H1 (cell line): ENCODE data around the gene DPYSL3. TPM values are rescaled to one million over a fixed set of nuclear protein-coding genes. Genes with fewer than 3 reads are reported as not detected.
A peak's percentile ranks its signal among the peaks of the same experiment; 100 is the strongest.

Source experiments
- CTCF ChIA-PET: fragments of 300-600 bp; sonication (Branson Sonifier 250); formaldehyde crosslinking; loops from one replicate; lab custom pipeline; 2021; ENCODE audit not compliant: partially characterized antibody; lab: Charles Lee
- POLR2A ChIA-PET: fragments of 300-600 bp; sonication (Branson Sonifier 250); formaldehyde crosslinking; loops from one replicate; lab custom pipeline; 2021; ENCODE audit warnings: inconsistent platforms; ENCODE audit not compliant: partially characterized antibody; lab: Charles Lee
- DNase-seq, 2 experiments: peaks; one replicate each; pipeline versions ENCODE4 v3.0.0 to v3.0.0-alpha.2; 2010 to 2022; ENCODE audit warnings: low spot score in 2 of 2, low read depth in 1 of 2, mixed read lengths in 1 of 2
- FAIRE-seq: peaks from 2 replicates; lab custom pipeline; 2011; peaks lifted over from hg19 to GRCh38; lab: Jason Lieb, UNC
- H2AFZ ChIP-seq: 2 replicates; pipeline ENCODE4 v1.8.1; 2012; ENCODE audit warnings: low read length, inconsistent platforms
- H2AK5ac ChIP-seq: 2 replicates; pipeline ENCODE4 v1.6.1; 2013; ENCODE audit warnings: low read depth, low read length
- H2BK120ac ChIP-seq: replicated peaks from 2 replicates; pipeline ENCODE3; 2013; ENCODE audit warnings: low read depth, low read length, inconsistent platforms
- H2BK12ac ChIP-seq: 2 replicates; pipeline ENCODE4 v1.6.1; 2013; ENCODE audit warnings: low read depth, low read length
- H2BK15ac ChIP-seq: 2 replicates; pipeline ENCODE4 v1.6.1; 2013; ENCODE audit warnings: low read length
- H2BK20ac ChIP-seq: 2 replicates; pipeline ENCODE4 v1.6.1; 2013; ENCODE audit warnings: low read length
- H2BK5ac ChIP-seq: 2 replicates; pipeline ENCODE4 v1.6.1; 2013; ENCODE audit warnings: low read depth, low read length
- H3K14ac ChIP-seq: 2 replicates; pipeline ENCODE4 v1.6.1; 2013; ENCODE audit warnings: inconsistent platforms; ENCODE audit not compliant: insufficient read length
- H3K18ac ChIP-seq: 2 replicates; pipeline ENCODE4 v1.6.1; 2013; ENCODE audit warnings: low read length; ENCODE audit errors: extremely low read depth
- H3K23ac ChIP-seq: 2 replicates; pipeline ENCODE4 v1.6.1; 2013; ENCODE audit warnings: inconsistent platforms; ENCODE audit not compliant: insufficient read length
- H3K23me2 ChIP-seq: 2 replicates; pipeline ENCODE4 v1.6.1; 2013; ENCODE audit warnings: low read depth, low read length
- H3K27ac ChIP-seq: 2 replicates; pipeline ENCODE4 v1.6.1; 2011; ENCODE audit warnings: low read depth, low read length, inconsistent platforms
- H3K27me3 ChIP-seq, 4 experiments: replicated peaks in 1 of 4; 1 replicate in 1 of 4; 2 replicates in 3 of 4; pipeline versions ENCODE4 v1.6.1 to v1.8.1; 2011 to 2013; ENCODE audit warnings: low read length in 3 of 4, mild to moderate bottlenecking in 3 of 4, inconsistent platforms in 2 of 4, mixed read lengths in 2 of 4, moderate library complexity in 1 of 4; ENCODE audit not compliant: control insufficient read depth in 3 of 4, insufficient read depth in 3 of 4; ENCODE audit errors: extremely low read depth in 1 of 4
- H3K36me3 ChIP-seq, 4 experiments: 2 replicates each; pipeline versions ENCODE4 v1.6.1 to v1.8.1; 2011 to 2013; ENCODE audit warnings: mild to moderate bottlenecking in 4 of 4, low read length in 3 of 4, moderate library complexity in 2 of 4, control low read depth in 1 of 4, inconsistent platforms in 1 of 4; ENCODE audit not compliant: insufficient read depth in 4 of 4, control insufficient read depth in 2 of 4
- H3K4ac ChIP-seq: replicated peaks from 2 replicates; pipeline ENCODE3; 2013; ENCODE audit warnings: low read length, low read depth, mixed read lengths, inconsistent platforms; ENCODE audit not compliant: insufficient read length
- H3K4me1 ChIP-seq, 4 experiments: replicated peaks in 1 of 4; 1 replicate in 1 of 4; 2 replicates in 3 of 4; pipeline versions ENCODE4 v1.6.1 to v1.8.1; 2011 to 2013; ENCODE audit warnings: low read length in 3 of 4, inconsistent platforms in 2 of 4, mixed read lengths in 1 of 4; ENCODE audit not compliant: insufficient read depth in 4 of 4, control insufficient read depth in 3 of 4
- H3K4me2 ChIP-seq, 2 experiments: 2 replicates each; pipeline versions ENCODE4 v1.6.1 to v1.8.1; 2011 to 2013; ENCODE audit warnings: low read depth in 2 of 2, low read length in 2 of 2, control low read depth in 1 of 2, inconsistent platforms in 1 of 2, mild to moderate bottlenecking in 1 of 2; ENCODE audit not compliant: insufficient read depth in 1 of 2
- H3K4me3 ChIP-seq, 4 experiments: fragments of 200-600, 300-600 bp in 1 of 4; sonication (generic), shearing (Covaris generic), sonication (Bioruptor Twin) in 1 of 4; 2 replicates each; pipeline versions ENCODE4 v1.5.1 to v1.8.1; 2011 to 2016; ENCODE audit warnings: low read length in 4 of 4, low read depth in 3 of 4, control low read depth in 2 of 4, inconsistent platforms in 2 of 4, mild to moderate bottlenecking in 2 of 4, mixed read lengths in 1 of 4, moderate library complexity in 1 of 4; ENCODE audit not compliant: insufficient read depth in 2 of 4; ENCODE audit errors: extremely low read depth in 1 of 4
- H3K56ac ChIP-seq: replicated peaks from 2 replicates; pipeline ENCODE3; 2013; ENCODE audit warnings: low read depth, mild to moderate bottlenecking, mixed read lengths, low read length, inconsistent platforms; ENCODE audit not compliant: insufficient read length
- H3K79me1 ChIP-seq: 2 replicates; pipeline ENCODE4 v1.6.1; 2013; ENCODE audit warnings: low read depth, low read length, control low read depth
- H3K79me2 ChIP-seq, 2 experiments: 2 replicates each; pipeline versions ENCODE4 v1.6.1 to v1.8.1; 2012 to 2013; ENCODE audit warnings: low read length in 2 of 2, mild to moderate bottlenecking in 2 of 2, inconsistent platforms in 1 of 2; ENCODE audit not compliant: insufficient read depth in 2 of 2, control insufficient read depth in 1 of 2
- H3K9ac ChIP-seq, 4 experiments: replicated peaks in 1 of 4; 1 replicate in 1 of 4; 2 replicates in 3 of 4; pipeline versions ENCODE4 v1.6.1 to v1.8.1; 2011 to 2013; ENCODE audit warnings: low read depth in 3 of 4, low read length in 3 of 4, control low read depth in 2 of 4, mild to moderate bottlenecking in 2 of 4, moderate library complexity in 2 of 4, inconsistent platforms in 1 of 4; ENCODE audit errors: extremely low read depth in 1 of 4
- H3K9me3 ChIP-seq, 2 experiments: 2 replicates each; pipeline versions ENCODE4 v1.6.1 to v1.8.1; 2012 to 2013; ENCODE audit warnings: mild to moderate bottlenecking in 2 of 2, moderate library complexity in 2 of 2, control low read depth in 1 of 2, inconsistent platforms in 1 of 2, low read depth in 1 of 2, low read length in 1 of 2, mixed read lengths in 1 of 2; ENCODE audit not compliant: insufficient read depth in 2 of 2
- H4K20me1 ChIP-seq, 2 experiments: replicated peaks in 1 of 2; 2 replicates each; pipeline versions ENCODE3 to v1.8.1; 2011 to 2013; ENCODE audit warnings: inconsistent platforms in 2 of 2, low read length in 2 of 2, mild to moderate bottlenecking in 1 of 2; ENCODE audit not compliant: insufficient read depth in 2 of 2, control insufficient read depth in 1 of 2
- H4K5ac ChIP-seq: 2 replicates; pipeline ENCODE4 v1.6.1; 2013; ENCODE audit warnings: low read length, low read depth, mixed read lengths, inconsistent platforms; ENCODE audit not compliant: insufficient read length
- H4K8ac ChIP-seq: 2 replicates; pipeline ENCODE4 v1.8.0; 2013; ENCODE audit warnings: mild to moderate bottlenecking, moderate library complexity, low read length, inconsistent platforms; ENCODE audit not compliant: insufficient read depth; ENCODE audit errors: extremely low read depth
- H4K91ac ChIP-seq: replicated peaks from 2 replicates; pipeline ENCODE3; 2013; ENCODE audit warnings: low read length, mixed read lengths, inconsistent platforms; ENCODE audit not compliant: insufficient read length
- CEBPB ChIP-seq: IDR thresholded peaks from 2 replicates; pipeline ENCODE4 v1.6.1; 2012; ENCODE audit warnings: low read depth, low read length
- RAD21 ChIP-seq, 2 experiments: IDR thresholded peaks in 1 of 2; conservative IDR thresholded peaks in 1 of 2; 2 replicates each; pipeline ENCODE4 v1.6.1; 2011; ENCODE audit warnings: low read depth in 2 of 2, low read length in 2 of 2, improper control_type of control experiment in 1 of 2, inconsistent platforms in 1 of 2, mild to moderate bottlenecking in 1 of 2, moderate library complexity in 1 of 2
- RFX5 ChIP-seq: IDR thresholded peaks from 2 replicates; pipeline ENCODE4 v1.6.1; 2011; ENCODE audit warnings: low read depth, low read length, improper control_type of control experiment, borderline replicate concordance
- SIX5 ChIP-seq: IDR thresholded peaks from 2 replicates; pipeline ENCODE4 v1.6.1; 2011; ENCODE audit warnings: mild to moderate bottlenecking, low read depth, low read length
- SP1 ChIP-seq: IDR thresholded peaks from 2 replicates; pipeline ENCODE4 v1.6.1; 2011; ENCODE audit warnings: low read depth, low read length
- WGBS, 2 experiments: shearing (Covaris generic) in 1 of 2; methylation state at CpG; one replicate each; pipeline versions ENCODE4 v1.1.6 to v1.1.7; 2013 to 2015; ENCODE audit warnings: low lambda C conversion rate in 2 of 2, mixed read lengths in 2 of 2, inconsistent platforms in 1 of 2, low coverage in 1 of 2, missing lambda C conversion rate in 1 of 2; ENCODE audit not compliant: insufficient replicate concordance in 2 of 2, insufficient coverage in 1 of 2, insufficient read length in 1 of 2; ENCODE audit errors: extremely low coverage in 1 of 2, missing lambda C conversion rate in 1 of 2; 5-methylcytosine and 5-hydroxymethylcytosine counted together
- polyA plus RNA-seq, 7 experiments: library from polyadenylated mRNA; depleted of rRNA in 3 of 7; stranded (reverse) in 5 of 7; unstranded in 2 of 7; fragments of >200 nt in 5 of 7; fragments of 200-250 nt in 2 of 7; gene quantifications; 1 replicate in 5 of 7; 2 replicates in 1 of 7; 4 replicates in 1 of 7; pipeline versions ENCODE4 v1.2.1 to v1.2.3, GENCODE V29; 2011 to 2013; ENCODE audit warnings: missing spikeins in 2 of 7, mixed read lengths in 2 of 7
- total RNA-seq: library from RNA; stranded (reverse); fragmentation: NEBNext Ultra II Directional; extraction: Animal tissue kit (Norgen Biotek cat#: 25700); gene quantifications from 2 replicates; pipeline ENCODE4 v1.2.1, GENCODE V29; 2021
- TF ChIP-seq, protein P1 (sequence below), 3 experiments: IDR thresholded peaks; 1 replicate in 2 of 3; 2 replicates in 1 of 3; pipeline versions ENCODE4 v1.5.1 to v1.6.1; 2011; ENCODE audit warnings: low read length in 3 of 3, mild to moderate bottlenecking in 3 of 3, inconsistent platforms in 2 of 3, low read depth in 1 of 3, moderate library complexity in 1 of 3; ENCODE audit not compliant: insufficient read depth in 1 of 3; ENCODE audit errors: control extremely low read depth in 1 of 3
- TF ChIP-seq, protein P2 (sequence below): IDR thresholded peaks from 2 replicates; pipeline ENCODE4 v1.6.1; 2012; ENCODE audit warnings: low read length, inconsistent platforms

The DPYSL3 gene
- total and polyA plus RNA-seq, 2 of the 8 experiments (the other 6 are each of a cell fraction or from before 2014, with no cell fraction given): 268 to 387 TPM

DNA sequence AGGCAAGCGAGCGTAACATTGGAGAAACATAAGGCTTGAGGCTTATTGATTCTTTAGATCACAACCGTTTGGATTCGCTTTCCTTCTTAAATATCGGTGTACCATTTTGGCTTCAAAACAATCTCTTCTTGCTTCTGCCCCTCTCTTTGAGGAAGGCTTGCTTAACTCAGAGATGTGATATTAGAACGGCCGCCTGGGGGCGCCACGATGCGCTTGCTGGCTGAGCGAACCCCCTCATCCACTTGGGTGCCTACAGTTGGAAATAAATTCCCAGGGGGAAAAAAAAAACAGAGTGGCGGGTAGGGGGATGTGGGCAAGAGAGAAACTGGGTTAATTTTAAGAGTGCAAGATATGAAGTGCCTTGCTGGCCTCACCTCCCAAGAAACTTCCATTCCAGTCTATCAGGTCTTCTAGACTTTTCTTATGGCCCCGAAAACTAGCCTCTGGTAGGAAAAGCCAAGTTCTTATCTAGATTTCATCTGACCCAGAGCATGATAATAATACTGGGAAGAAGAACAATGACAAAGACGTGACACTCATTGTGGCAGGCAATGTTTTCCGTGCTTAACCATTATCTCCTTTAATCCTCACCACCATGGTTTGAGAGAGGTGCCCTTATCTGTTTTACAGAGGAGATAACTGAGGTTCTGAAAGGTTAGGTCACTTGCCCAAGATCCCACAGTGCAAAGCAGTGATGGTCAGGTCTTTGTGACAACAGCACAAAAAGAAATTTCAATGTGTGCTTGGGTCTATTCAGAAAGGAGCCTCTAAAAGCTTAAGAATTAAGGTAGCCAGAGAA lies 115.8 kb downstream of the DPYSL3 start:
- Histone ChIP-seq H4K20me1 (peaks cover 4 to 6% of the 10 kb centered on the region in 2 experiments), H3K4me1 (no peaks in the 10 kb centered on the region), H2BK120ac (no peak overlapping the region), H3K14ac (no peak overlapping the region), H3K4me2 (no peak overlapping the region), H2BK15ac (no peak overlapping the region), H3K9ac (no peak overlapping the region), H3K4me3 (no peak overlapping the region), H3K27ac (no peak overlapping the region), H3K4ac (no peak overlapping the region), H3K79me1 (no peaks in the 10 kb centered on the region; the same call in 1 of the 2 replicates), H2BK20ac (no peak overlapping the region), H2AFZ (no peak overlapping the region), H3K23ac (no peak overlapping the region), H2BK12ac (no peak overlapping the region), H3K23me2 (no peaks in the 10 kb centered on the region; the same call in 1 of the 2 replicates), H3K56ac (no peak overlapping the region), H3K79me2 (no peaks in the 10 kb centered on the region), H3K36me3 (peaks cover 40 to 90% (median 68%) of the 10 kb centered on the region in 4 experiments), H4K91ac (no peak overlapping the region), H2AK5ac (no peak overlapping the region), H3K27me3 (no peaks in the 10 kb centered on the region), H3K18ac (no peak overlapping the region), H2BK5ac (no peak overlapping the region), H4K8ac (no peak overlapping the region), H3K9me3 (no peaks in the 10 kb centered on the region), H4K5ac (no peak overlapping the region)
- 74% methylated on average over 15 of the region's 15 CpGs; no CpG with 5 or more reads in 1 of the 2 experiments for WGBS, 2 experiments
- ChIA-PET POLR2A (no interaction called here), CTCF (interaction anchor here (0.7 to 5.1 kb wide), 18 partner anchors 8 to 204 kb away, joined by 3 to 29 read pairs (median 4); no protein-coding TSS in a partner anchor)
- DNase-seq: peak; percentile 27 to 97
- FAIRE-seq: peak; percentile 36
- TF ChIP-seq, protein P1, sequence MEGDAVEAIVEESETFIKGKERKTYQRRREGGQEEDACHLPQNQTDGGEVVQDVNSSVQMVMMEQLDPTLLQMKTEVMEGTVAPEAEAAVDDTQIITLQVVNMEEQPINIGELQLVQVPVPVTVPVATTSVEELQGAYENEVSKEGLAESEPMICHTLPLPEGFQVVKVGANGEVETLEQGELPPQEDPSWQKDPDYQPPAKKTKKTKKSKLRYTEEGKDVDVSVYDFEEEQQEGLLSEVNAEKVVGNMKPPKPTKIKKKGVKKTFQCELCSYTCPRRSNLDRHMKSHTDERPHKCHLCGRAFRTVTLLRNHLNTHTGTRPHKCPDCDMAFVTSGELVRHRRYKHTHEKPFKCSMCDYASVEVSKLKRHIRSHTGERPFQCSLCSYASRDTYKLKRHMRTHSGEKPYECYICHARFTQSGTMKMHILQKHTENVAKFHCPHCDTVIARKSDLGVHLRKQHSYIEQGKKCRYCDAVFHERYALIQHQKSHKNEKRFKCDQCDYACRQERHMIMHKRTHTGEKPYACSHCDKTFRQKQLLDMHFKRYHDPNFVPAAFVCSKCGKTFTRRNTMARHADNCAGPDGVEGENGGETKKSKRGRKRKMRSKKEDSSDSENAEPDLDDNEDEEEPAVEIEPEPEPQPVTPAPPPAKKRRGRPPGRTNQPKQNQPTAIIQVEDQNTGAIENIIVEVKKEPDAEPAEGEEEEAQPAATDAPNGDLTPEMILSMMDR (IDR thresholded peaks at IDR 0.05; ENCODE audit: control extremely low read depth in 1 of 3, insufficient read depth in 1 of 3, low read depth in 1 of 3, low read length in 3 of 3): peak; percentile 70 to 73 (median 72)
- TF ChIP-seq CEBPB (0 out of 2 replicates have a peak, but pooled peaks have one; percentile 22), SIX5 (no peak), RFX5 (no peak), SP1 (no peak), RAD21 (IDR thresholded peaks at IDR 0.05 in 1 of 2, conservative IDR thresholded peaks at IDR 0.05 in 1 of 2; ENCODE audit: low read depth in 2 of 2, low read length in 2 of 2) (peak; percentile 43 to 54; a peak in 3 of 4 replicates)
- TF ChIP-seq, protein P2, sequence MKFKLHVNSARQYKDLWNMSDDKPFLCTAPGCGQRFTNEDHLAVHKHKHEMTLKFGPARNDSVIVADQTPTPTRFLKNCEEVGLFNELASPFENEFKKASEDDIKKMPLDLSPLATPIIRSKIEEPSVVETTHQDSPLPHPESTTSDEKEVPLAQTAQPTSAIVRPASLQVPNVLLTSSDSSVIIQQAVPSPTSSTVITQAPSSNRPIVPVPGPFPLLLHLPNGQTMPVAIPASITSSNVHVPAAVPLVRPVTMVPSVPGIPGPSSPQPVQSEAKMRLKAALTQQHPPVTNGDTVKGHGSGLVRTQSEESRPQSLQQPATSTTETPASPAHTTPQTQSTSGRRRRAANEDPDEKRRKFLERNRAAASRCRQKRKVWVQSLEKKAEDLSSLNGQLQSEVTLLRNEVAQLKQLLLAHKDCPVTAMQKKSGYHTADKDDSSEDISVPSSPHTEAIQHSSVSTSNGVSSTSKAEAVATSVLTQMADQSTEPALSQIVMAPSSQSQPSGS: 0 out of 2 replicates have a peak, but pooled peaks have one; percentile 65
